ENCODE results near the gene ELP4. TPM values are rescaled to one million over a fixed set of nuclear protein-coding genes. Genes with fewer than 3 reads are reported as not detected.

ELP4 gene
- total RNA-seq, 2 experiments from 2014 or later, result 23.0 to 23.3 TPM

DNA sequence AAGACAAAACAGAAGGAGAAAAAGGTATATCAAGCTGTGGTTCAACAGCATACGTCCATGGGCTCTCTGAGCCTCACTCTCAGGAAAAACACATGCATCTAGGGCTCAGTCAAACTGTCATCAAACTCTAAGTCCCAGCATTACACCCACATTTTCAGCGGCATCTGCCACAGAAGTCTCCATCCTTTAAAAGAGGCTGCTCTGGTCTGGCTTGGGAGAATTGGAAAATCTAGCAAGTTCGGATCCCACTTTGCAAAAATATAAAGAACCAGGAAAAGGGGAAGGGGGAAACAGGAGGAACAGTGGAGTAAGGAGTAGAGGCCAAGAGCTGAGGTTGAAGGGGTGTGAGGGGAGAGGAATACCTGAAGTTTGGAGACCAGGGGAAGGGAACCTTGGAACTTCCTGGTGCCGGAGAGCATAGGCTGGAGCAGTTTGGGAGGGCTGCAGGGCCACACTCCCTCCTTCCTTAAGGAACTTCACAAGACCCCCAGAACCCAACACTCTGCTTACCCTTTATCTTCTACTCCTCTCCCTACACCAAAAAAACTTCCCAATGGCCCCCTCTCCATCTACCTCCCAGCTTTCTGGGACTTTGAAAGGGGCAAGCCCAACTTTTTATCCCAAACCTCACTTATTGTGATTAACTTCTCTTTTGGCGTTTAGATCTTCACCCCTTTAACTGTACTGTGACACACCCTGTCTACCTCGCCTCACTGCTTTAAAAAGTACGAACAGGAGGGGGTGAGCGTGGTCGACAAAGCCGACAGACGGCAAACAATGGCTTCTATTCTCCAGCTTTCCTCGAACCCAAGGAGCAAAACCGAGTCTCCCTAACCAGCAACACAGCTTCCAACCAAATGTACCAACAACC lies 297.6 kb downstream of the ELP4 start:
- H3K9me3 Mint-ChIP-seq (ENCODE audit: insufficient read depth), result no peaks in the 10 kb centered on the region
- H3K27me3 Mint-ChIP-seq (ENCODE audit: low read depth), result peaks cover 81% of the 10 kb centered on the region
- no peak overlapping the region for H3K4me3 Mint-ChIP-seq
- peaks cover 42% of the 10 kb centered on the region for H3K4me1 Mint-ChIP-seq (ENCODE audit: low read depth)
- DNase-seq (no peak), ATAC-seq (no peak)
- no peak overlapping the region for H3K27ac Mint-ChIP-seq
- H3K36me3 Mint-ChIP-seq (ENCODE audit: low read depth), result peaks cover 18% of the 10 kb centered on the region
- CTCF ChIA-PET, result interaction anchor here (1.5 kb wide), 1 partner anchor 151 kb away, joined by 4 read pairs; no protein-coding TSS in a partner anchor
- POLR2A ChIA-PET, result no interaction called here

DNA sequence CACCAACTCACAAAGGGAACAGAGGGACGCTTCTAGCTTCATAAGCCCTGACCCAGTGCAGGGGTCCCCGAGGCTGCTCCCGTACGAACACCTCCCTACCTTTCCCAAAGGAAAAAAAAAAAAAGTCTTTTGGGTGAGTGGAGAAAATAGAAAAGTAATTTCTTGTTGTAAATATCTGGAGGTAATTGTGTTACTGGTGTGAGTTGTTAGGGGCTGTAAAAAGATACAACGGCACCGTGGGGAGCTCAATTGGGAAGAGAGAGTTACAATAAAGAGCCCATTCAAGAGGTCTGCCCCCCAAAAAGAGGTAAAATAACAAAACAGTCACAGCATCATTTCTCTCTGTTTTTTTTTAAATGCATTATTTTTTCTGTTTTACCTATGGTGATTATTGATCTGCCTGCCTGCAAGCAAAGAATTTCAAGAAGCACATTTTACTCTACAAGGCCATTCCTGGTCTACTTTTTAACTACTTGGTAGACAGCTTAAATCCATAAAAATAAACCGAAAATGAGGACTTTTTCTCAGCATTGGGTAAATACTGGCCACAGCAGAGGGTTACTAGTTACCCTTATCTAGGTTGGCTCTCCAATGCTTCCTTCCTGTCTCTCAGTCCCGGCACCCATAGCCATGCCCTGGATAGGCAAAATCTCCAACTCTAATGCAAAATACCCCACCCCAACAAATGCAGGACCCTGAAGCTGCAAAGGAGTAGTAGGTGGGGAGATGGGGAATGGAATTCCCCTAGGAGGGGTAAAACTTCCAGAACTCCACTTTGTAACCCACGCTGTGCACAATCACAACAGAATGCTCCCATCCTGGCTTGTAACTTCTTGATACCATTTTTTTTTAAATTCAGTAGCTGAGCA lies 298.5 kb downstream of the ELP4 start:
- H3K4me3 Mint-ChIP-seq, result no peak overlapping the region
- ChIA-PET CTCF (interaction anchor here (0.6 to 1.5 kb wide), 2 partner anchors 16 to 150 kb away, joined by 3 to 4 read pairs; no protein-coding TSS in a partner anchor), POLR2A (interaction anchor here (0.7 kb wide), 1 partner anchor 298 kb away, joined by 3 read pairs; no protein-coding TSS in a partner anchor)
- peaks cover 79% of the 10 kb centered on the region for H3K27me3 Mint-ChIP-seq (ENCODE audit: low read depth)
- no peaks in the 10 kb centered on the region for H3K9me3 Mint-ChIP-seq (ENCODE audit: insufficient read depth)
- DNase-seq, result no peak
- peaks cover 16% of the 10 kb centered on the region for H3K36me3 Mint-ChIP-seq (ENCODE audit: low read depth)
- ATAC-seq, result no peak
- H3K27ac Mint-ChIP-seq, result no peak overlapping the region
- H3K4me1 Mint-ChIP-seq (ENCODE audit: low read depth), result peaks cover 44% of the 10 kb centered on the region

DNA sequence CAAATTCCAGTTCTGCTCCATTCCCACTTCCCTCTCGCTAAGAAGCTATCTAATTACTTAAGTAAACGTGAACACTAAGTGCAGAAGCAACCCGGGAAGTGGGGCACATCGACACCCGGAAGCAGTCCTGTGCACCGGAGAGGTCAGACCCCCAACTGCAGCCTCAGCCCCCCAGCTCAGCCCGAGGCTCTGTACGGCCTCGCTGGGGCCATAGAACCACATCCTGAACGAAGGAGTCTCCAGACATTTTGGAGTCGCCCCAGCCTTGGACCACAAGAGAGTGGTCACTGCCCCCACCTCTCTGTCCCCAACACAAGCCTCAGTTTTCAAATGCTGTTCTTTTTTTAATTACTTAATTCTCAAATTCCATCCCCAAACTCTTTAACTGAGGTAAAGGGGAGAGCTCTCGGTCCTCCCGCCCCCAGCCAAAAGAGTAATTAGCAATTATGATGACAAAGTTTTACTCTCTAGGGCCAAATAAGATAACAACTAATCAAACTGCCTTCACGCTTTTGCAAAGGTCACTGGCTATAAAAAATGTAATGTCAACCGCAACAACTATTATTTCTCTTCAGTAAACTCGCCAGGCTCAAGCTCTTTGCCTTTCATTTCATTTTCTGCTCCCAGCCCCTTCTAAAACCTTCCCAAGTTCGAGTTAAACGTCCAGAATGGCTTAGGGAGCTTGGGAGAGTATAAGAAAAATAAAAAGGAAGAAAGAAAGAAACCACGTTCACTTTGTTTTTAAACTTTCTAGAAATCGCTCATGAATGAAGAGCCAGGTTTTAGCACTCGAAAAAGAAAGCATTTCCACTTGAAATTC lies 299.4 kb downstream of the ELP4 start:
- POLR2A ChIA-PET, result no interaction called here

DNA sequence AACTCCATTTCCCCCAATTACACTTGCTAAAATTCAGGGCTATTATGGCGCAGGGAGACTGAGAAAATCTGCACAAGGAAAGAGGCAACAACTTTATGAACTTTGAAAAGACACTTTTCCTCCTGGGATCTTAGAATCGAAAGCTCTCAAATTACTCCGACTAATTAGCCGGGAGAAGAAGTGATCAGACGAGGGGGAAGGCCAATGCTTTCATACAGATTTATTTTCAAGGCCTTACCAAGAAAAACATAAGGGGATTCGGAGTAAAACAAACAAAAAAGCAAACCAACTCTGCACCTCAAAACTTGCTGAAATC lies 299.9 kb downstream of the ELP4 start:
- ATAC-seq (no peak), DNase-seq (no peak)
- Mint-ChIP-seq H3K36me3 (ENCODE audit: low read depth) (peaks cover 6% of the 10 kb centered on the region), H3K4me3 (peak overlapping the region; percentile 30), H3K27ac (peak overlapping the region; percentile 70), H3K27me3 (ENCODE audit: low read depth) (peaks cover 75% of the 10 kb centered on the region), H3K4me1 (ENCODE audit: low read depth) (peaks cover 35% of the 10 kb centered on the region), H3K9me3 (ENCODE audit: insufficient read depth) (no peaks in the 10 kb centered on the region)
- ChIA-PET POLR2A (no interaction called here), CTCF (interaction anchor here (1.0 to 1.5 kb wide), 2 partner anchors 414 to 574 kb away, joined by 3 read pairs; no protein-coding TSS in a partner anchor)

More for the DNA sequence above, 299.4 kb downstream of the ELP4 start:
- H3K27me3 Mint-ChIP-seq (ENCODE audit: low read depth), result peaks cover 76% of the 10 kb centered on the region
- H3K36me3 Mint-ChIP-seq (ENCODE audit: low read depth), result peaks cover 10% of the 10 kb centered on the region
- H3K9me3 Mint-ChIP-seq (ENCODE audit: insufficient read depth), result no peaks in the 10 kb centered on the region
- CTCF ChIA-PET, result interaction anchor here (1.0 to 1.5 kb wide), 3 partner anchors 149 to 573 kb away, joined by 3 to 4 read pairs (median 3); no protein-coding TSS in a partner anchor
- ATAC-seq, result no peak
- H3K4me1 Mint-ChIP-seq (ENCODE audit: low read depth), result peaks cover 40% of the 10 kb centered on the region
- H3K4me3 Mint-ChIP-seq, result peak overlapping the region; percentile 30
- DNase-seq, result no peak
- H3K27ac Mint-ChIP-seq, result peak overlapping the region; percentile 70

DNA sequence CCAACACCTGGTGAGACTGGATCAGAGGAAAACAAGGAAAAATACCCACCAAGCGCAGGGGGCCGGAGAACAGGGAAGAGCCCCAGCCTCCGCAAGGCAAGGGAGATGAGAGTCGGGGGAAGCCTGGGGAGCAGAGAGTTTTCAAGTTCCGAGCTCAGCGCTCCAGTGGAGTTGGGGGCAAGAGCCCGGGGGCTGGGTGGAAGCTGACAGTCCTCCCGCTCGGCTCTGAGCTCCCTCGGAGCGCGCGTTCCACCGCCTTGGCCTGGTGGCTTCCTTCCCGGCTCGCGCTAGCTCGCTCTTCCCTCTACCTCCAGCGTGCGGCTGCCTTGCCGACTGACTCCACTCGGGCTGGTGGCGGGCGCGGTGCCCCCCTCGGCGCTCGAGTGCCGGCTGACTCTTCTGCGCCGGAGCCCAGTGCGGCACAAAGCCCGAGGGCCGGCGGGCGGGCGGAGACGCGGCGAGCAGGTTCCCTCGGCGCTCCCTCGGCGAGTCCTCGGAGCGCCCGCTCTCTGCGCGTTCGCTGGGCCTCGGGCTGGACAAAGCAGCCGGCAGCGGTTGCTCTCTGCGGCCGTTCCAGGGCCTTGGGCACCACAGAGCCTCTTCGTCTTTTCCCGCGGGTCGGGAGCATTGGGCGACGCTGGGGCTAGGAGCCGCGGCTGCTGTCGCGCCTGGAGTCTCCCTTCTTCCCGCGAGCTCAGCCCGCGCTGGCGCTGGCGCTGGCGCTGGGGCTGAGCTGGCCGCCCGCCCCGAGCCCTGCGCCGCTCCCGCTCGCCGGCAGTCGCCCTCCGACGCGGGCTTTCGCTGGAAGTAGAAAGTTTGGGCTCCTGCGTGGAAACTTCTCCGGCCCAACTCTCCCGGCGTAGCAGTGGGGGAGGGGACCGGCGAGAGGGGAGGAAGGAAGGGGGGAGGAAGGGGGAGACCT lies 300.6 kb downstream of the ELP4 start:
- H3K4me1 Mint-ChIP-seq (ENCODE audit: low read depth), result peaks cover 34% of the 10 kb centered on the region
- ATAC-seq (peak; percentile 28), DNase-seq (no peak)
- H3K9me3 Mint-ChIP-seq (ENCODE audit: insufficient read depth), result no peaks in the 10 kb centered on the region
- peaks cover 4% of the 10 kb centered on the region for H3K36me3 Mint-ChIP-seq (ENCODE audit: low read depth)
- H3K4me3 Mint-ChIP-seq, result peak overlapping the region; percentile 43
- peaks cover 76% of the 10 kb centered on the region for H3K27me3 Mint-ChIP-seq (ENCODE audit: low read depth)
- CTCF ChIA-PET, result interaction anchor here (1.5 kb wide), 1 partner anchor 575 kb away, joined by 3 read pairs; no protein-coding TSS in a partner anchor
- H3K27ac Mint-ChIP-seq, result peak overlapping the region; percentile 70
- POLR2A ChIA-PET, result no interaction called here

DNA sequence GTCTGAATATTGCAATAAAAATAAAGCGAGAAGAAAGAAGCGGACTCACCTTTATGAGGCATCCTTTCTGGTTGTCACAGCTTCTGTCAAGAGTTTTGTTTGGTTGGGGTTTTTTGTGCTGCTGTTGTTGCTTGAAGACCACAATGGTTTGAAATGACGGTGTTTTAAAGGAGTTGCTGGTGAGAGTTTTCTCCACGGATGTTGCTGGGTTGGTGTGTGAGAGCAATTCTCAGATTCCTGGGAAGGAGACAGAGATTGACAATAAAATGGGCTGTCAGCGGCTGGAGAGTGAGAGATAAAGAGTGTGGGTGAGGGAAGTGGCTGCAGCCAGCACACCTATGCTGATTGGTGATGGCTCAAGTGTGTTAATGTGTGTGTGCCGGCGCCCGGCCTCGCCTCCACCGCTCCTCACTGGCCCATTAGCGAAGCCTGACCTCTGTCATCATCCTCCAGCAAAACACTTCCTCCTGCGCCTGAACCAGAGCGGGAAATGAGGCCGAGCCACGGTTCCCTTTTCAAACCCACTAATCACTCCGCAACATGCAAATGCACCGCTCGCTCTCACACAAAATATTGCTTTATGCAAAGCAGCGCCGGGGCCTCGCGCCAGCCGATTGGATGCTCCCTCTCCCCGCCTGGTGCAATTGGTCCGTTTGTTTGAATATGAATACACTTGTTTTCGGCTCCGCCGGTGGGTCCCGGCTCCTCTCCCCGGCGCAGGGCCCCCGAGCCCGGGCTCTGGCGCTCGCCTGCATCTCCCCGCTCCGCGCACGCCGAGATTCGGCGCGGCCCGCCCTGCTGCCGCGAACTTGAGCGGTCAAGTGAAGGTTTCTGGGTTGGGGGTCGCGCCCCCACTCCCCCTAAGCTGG lies 301.4 kb downstream of the ELP4 start, which contains the start of gene PAX6:
Gene PAX6, minus strand, starts transcription at position 544 of the 869 bp plus-strand sequence. CDS start 4,911 bp downstream, outside the sequence.
- H3K27ac Mint-ChIP-seq, result peak within 1 kb of the TSS; percentile 72
- peaks cover 79% of the 10 kb centered on the region for H3K27me3 Mint-ChIP-seq (ENCODE audit: low read depth)
- H3K9me3 Mint-ChIP-seq (ENCODE audit: insufficient read depth), result no peaks in the 10 kb centered on the region
- peak; percentile 53 for DNase-seq
- peaks cover 35% of the 10 kb centered on the region for H3K4me1 Mint-ChIP-seq (ENCODE audit: low read depth)
- ChIA-PET POLR2A (no interaction called here), CTCF (no interaction called here)
- ATAC-seq, result peak; percentile 42
- H3K36me3 Mint-ChIP-seq (ENCODE audit: low read depth), result peaks cover 5% of the 10 kb centered on the region
- H3K4me3 Mint-ChIP-seq, result peak within 1 kb of the TSS; percentile 56

DNA sequence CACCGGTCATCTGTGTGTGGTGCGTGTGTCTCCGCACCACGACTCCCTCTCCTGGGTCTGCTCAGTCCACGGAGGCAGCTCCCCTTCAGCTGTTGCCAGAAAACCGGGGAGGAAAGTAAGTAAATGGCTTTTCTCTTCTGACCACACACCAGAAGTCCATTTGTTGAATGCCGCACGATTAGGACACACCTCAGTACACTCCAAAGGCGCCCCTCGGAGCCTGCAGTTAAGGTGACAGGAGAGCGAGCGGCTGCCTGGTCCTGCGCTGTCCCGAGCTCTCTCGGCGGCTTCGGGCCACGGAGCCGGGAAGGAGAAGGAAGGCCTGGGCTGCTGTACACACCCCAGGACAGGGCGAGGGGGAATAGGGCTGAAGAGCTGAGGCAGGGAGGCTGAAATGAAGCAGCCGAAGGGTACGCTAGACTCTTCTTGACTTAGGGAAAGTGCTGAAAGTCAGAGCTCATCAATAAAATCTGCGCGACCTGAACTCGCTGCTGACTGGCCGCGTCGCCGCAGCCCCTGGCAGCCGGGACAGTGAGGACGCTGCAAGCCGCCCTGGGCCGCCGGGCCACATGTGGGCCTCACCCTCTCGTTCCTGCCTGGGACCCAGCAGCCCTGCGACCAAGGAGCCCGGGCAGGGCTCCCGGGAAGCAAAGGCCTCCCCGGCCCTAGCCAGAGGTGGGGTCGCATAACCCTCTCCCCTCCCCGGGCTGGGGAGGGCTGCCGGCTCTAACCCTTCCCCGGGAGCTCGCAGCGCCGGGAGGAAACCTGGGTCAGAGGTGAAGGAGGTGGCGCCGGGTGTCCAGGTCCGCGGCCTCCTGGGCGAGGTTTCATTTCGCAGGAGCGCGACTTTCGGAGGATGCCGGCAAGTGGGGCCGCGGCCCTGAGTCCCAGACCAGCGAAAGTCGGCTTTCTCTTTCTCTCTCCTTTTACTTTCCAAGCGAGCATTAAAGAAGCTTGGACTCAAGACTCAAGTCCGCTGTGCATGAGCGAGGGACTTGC lies 303.1 kb downstream of the ELP4 start:
- peaks cover 74% of the 10 kb centered on the region for H3K27me3 Mint-ChIP-seq (ENCODE audit: low read depth)
- POLR2A ChIA-PET, result no interaction called here
- peaks cover 42% of the 10 kb centered on the region for H3K4me1 Mint-ChIP-seq (ENCODE audit: low read depth)
- ATAC-seq (no peak), DNase-seq (no peak)
- no peak overlapping the region for H3K27ac Mint-ChIP-seq
- H3K9me3 Mint-ChIP-seq (ENCODE audit: insufficient read depth), result no peaks in the 10 kb centered on the region
- CTCF ChIA-PET, result interaction anchor here (1.3 kb wide), 1 partner anchor 14 kb away, joined by 4 read pairs; no protein-coding TSS in a partner anchor
- H3K4me3 Mint-ChIP-seq, result peak overlapping the region; percentile 17
- H3K36me3 Mint-ChIP-seq (ENCODE audit: low read depth), result peaks cover 7% of the 10 kb centered on the region

DNA sequence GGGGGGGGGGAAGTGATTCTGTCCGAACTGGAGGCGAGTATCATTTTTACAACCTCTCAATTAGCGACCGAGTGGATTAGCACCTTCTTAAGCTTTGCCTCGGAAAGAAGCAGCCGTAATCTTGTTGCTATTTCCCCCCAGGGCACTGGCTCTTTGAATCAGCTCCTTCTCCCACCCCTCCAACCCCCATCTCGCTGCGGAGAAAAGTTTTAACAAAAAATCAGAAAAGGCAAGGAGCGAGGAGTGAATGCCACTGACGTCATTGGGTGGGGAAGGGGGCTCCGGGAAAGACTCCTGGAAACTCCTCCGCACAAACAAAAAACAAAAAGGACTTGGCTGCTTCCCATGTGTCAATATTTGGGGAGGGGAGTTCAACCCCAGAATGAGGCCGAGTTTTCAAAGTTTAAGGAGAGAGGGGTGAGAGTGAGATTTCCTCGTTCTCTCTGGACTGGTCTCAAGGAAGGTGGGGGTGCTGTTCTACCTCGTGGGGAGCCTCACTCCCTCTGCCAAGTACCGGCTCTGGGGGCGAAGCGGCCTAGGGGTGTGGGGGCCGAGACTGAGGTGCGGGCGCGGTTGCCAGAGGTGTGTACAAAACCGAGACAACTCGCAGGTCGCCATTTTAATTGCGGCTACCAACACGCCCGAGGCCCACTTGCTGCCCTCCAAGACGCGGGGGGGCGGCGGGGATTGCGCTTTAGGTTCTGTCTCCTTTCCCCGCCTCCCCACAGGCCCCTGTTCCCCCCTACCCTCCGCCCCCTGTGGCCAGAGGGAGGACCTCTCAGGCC lies 304.0 kb downstream of the ELP4 start:
- ATAC-seq (no peak), DNase-seq (peak; percentile 19)
- POLR2A ChIA-PET, result no interaction called here
- H3K4me3 Mint-ChIP-seq, result no peak overlapping the region
- H3K36me3 Mint-ChIP-seq (ENCODE audit: low read depth), result peaks cover 7% of the 10 kb centered on the region
- no peaks in the 10 kb centered on the region for H3K9me3 Mint-ChIP-seq (ENCODE audit: insufficient read depth)
- CTCF ChIA-PET, result interaction anchor here (1.3 kb wide), 1 partner anchor 15 kb away, joined by 4 read pairs; no protein-coding TSS in a partner anchor
- H3K27me3 Mint-ChIP-seq (ENCODE audit: low read depth), result peaks cover 70% of the 10 kb centered on the region
- H3K27ac Mint-ChIP-seq, result no peak overlapping the region
- H3K4me1 Mint-ChIP-seq (ENCODE audit: low read depth), result peaks cover 44% of the 10 kb centered on the region

Measured in activated CD8-positive, alpha-beta T cell treated with anti-CD3 and anti-CD28 coated beads, Interleukin-2, amount 10 ng/mL, durations not matched to agents 7 days and 5 days (primary cell).